GM19324 (cell line): ENCODE results near the gene FAF1.
"Not testable (repeated sequence)": the region's sequence is repeated elsewhere in the genome, so short reads cannot be mapped to it uniquely, and the experiment has no call there.

Experiments used
- ATAC-seq: cut with Tn5 transposase; IDR thresholded peaks from one replicate; pipeline ENCODE4 v1.9.1; 2021; ENCODE audit warnings: mild to moderate bottlenecking, moderate library complexity; ENCODE audit not compliant: unreplicated experiment, low FRiP score

Gene FAF1

GRCh38 chr1:50859657-50860056, 100.4 kb downstream of the FAF1 start:
- no peak for ATAC-seq

- ATAC-seq, result no peak
These were observed 101.3 kb downstream of the FAF1 start for GRCh38 chr1:50858761-50859160.

GRCh38 chr1:50857702-50858101, 102.4 kb downstream of the FAF1 start:
- ATAC-seq, result no peak

- no peak for ATAC-seq
These were observed 106.7 kb downstream of the FAF1 start for GRCh38 chr1:50853325-50853724.

GRCh38 chr1:50852889-50853288, 107.2 kb downstream of the FAF1 start:
- ATAC-seq, result no peak

- no peak for ATAC-seq
These were observed 108.6 kb downstream of the FAF1 start for GRCh38 chr1:50851466-50851865.

- ATAC-seq, result no peak
These were observed 109.0 kb downstream of the FAF1 start for GRCh38 chr1:50851034-50851433.

GRCh38 chr1:50847303-50847702, 112.8 kb downstream of the FAF1 start:
- no peak for ATAC-seq

- no peak for ATAC-seq
These were observed 113.7 kb downstream of the FAF1 start for GRCh38 chr1:50846224-50846839.

GRCh38 chr1:50841791-50842387, 118.2 kb downstream of the FAF1 start:
- ATAC-seq, result no peak

GRCh38 chr1:50836117-50836516, 124.0 kb downstream of the FAF1 start:
- no peak for ATAC-seq

- no peak for ATAC-seq
These were observed 126.9 kb downstream of the FAF1 start for GRCh38 chr1:50833216-50833615.

- ATAC-seq, result no peak
These were observed 127.9 kb downstream of the FAF1 start for GRCh38 chr1:50832167-50832566.

- ATAC-seq, result no peak
These were observed 128.6 kb downstream of the FAF1 start for GRCh38 chr1:50831300-50832061.

GRCh38 chr1:50830621-50831020, 129.4 kb downstream of the FAF1 start:
- ATAC-seq, result no peak

GRCh38 chr1:50829014-50829958, 130.8 kb downstream of the FAF1 start:
- no peak for ATAC-seq

GRCh38 chr1:50827546-50827945, 132.5 kb downstream of the FAF1 start:
- ATAC-seq, result no peak

- ATAC-seq, result not testable (repeated sequence)
These were observed 133.3 kb downstream of the FAF1 start for GRCh38 chr1:50826792-50827191.

GRCh38 chr1:50822035-50822776, 137.9 kb downstream of the FAF1 start:
- ATAC-seq, result no peak

- ATAC-seq, result no peak
These were observed 139.5 kb downstream of the FAF1 start for GRCh38 chr1:50820545-50820944.
